ENCODE measurements around the gene SF3A2.

The SF3A2 gene

DNA sequence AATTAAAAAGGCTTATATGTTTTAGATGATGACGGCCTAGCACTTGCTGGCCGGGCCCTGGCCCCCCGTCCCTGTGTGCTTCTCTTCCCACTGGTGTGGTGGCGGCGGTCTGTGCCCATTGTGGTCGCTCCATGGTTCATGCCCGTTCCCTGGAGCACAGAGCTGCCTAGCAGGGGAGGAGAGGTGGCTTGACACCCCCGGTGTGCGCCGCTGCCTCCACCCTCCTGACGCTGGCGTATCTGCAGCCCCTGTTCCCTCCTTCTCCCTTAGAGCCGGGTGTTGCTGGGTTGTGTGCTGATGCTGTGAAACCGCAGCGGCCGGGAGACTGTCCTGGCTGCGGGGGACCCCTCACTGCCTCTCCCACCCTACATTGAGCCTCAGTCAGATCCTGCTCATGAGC, 43.8 kb upstream of the SF3A2 start:
- no peak overlapping the region for H3K4me3 ChIP-seq (replicated peaks; ENCODE audit: low read depth, low read length)

GRCh38 chr19:2193807-2194206, 42.8 kb upstream of the SF3A2 start:
- no peak overlapping the region for H3K4me3 ChIP-seq (replicated peaks; ENCODE audit: low read depth, low read length)
- no peak for DNase-seq (ENCODE audit: extremely low read depth, low read depth)
- TF ChIP-seq, protein P1, sequence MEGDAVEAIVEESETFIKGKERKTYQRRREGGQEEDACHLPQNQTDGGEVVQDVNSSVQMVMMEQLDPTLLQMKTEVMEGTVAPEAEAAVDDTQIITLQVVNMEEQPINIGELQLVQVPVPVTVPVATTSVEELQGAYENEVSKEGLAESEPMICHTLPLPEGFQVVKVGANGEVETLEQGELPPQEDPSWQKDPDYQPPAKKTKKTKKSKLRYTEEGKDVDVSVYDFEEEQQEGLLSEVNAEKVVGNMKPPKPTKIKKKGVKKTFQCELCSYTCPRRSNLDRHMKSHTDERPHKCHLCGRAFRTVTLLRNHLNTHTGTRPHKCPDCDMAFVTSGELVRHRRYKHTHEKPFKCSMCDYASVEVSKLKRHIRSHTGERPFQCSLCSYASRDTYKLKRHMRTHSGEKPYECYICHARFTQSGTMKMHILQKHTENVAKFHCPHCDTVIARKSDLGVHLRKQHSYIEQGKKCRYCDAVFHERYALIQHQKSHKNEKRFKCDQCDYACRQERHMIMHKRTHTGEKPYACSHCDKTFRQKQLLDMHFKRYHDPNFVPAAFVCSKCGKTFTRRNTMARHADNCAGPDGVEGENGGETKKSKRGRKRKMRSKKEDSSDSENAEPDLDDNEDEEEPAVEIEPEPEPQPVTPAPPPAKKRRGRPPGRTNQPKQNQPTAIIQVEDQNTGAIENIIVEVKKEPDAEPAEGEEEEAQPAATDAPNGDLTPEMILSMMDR (IDR thresholded peaks at IDR 0.05; ENCODE audit: low read depth, low read length, missing control alignments), result no peak

More for the DNA sequence above, 43.8 kb upstream of the SF3A2 start:
- DNase-seq (ENCODE audit: extremely low read depth, low read depth), result no peak
- TF ChIP-seq, protein P1 (IDR thresholded peaks at IDR 0.05; ENCODE audit: low read depth, low read length, missing control alignments), result no peak

DNA sequence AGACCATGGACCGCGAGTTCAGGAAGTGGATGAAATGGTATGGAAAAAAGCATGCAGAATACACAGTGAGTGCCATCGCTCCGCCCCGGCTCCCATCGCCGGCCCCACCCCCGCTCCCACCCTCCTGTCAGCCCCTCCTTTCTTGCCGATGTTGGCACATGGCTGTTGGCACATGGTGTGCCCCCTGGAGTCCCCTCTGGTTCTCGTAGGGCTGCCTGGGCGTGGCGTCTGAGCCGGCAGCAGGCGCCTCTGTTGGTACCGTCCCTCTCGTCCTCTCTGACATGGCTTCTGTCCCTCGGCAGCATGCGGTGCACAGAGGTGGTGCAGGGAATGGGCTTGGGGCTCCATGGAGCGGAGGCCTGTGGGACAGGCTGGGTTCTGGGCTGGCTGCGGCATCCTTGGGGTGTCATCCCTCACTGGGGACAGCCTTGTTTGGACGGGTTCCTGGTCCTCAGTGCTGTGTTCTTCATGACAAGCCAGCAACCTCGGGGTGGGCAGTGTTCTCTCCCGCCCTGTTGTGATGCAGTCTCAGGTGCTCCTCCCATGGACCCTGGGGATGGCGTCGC, 42.0 kb upstream of the SF3A2 start:
- DNase-seq (ENCODE audit: extremely low read depth, low read depth), result no peak
- TF ChIP-seq, protein P1 (IDR thresholded peaks at IDR 0.05; ENCODE audit: low read depth, low read length, missing control alignments), result no peak
- H3K4me3 ChIP-seq (replicated peaks; ENCODE audit: low read depth, low read length), result no peak overlapping the region

- TF ChIP-seq, protein P1 (IDR thresholded peaks at IDR 0.05; ENCODE audit: low read depth, low read length, missing control alignments), result no peak
- DNase-seq (ENCODE audit: extremely low read depth, low read depth), result no peak
- H3K4me3 ChIP-seq (replicated peaks; ENCODE audit: low read depth, low read length), result no peak overlapping the region
Observed at GRCh38 chr19:2195361-2195760, 41.3 kb upstream of the SF3A2 start.

- no peak for DNase-seq (ENCODE audit: extremely low read depth, low read depth)
- no peak overlapping the region for H3K4me3 ChIP-seq (replicated peaks; ENCODE audit: low read depth, low read length)
- TF ChIP-seq, protein P1 (IDR thresholded peaks at IDR 0.05; ENCODE audit: low read depth, low read length, missing control alignments), result no peak
Observed at GRCh38 chr19:2195914-2196313, 40.7 kb upstream of the SF3A2 start.

DNA sequence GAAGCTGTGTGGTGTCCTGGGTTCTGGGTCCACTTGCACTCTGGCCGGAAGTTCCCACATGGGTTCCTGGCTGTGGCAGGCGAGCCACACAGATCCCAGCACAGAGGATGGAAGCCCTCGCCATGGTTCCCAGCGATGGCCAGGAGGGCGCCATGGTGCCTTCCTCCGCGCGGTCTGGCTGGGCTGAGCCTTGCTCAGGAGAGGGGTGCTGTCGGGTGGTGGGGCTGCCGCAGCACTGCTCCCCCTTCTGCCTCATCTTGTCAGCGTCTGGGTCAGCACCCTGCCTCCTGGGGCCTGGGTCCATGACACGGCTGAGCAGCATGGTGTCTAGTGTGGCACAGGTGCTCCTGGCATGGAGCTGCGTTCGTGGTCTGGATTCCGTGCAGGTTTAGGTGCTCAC, 39.4 kb upstream of the SF3A2 start:
- no peak overlapping the region for H3K4me3 ChIP-seq (replicated peaks; ENCODE audit: low read depth, low read length)
- DNase-seq (ENCODE audit: extremely low read depth, low read depth), result no peak
- TF ChIP-seq, protein P1 (IDR thresholded peaks at IDR 0.05; ENCODE audit: low read depth, low read length, missing control alignments), result no peak

DNA sequence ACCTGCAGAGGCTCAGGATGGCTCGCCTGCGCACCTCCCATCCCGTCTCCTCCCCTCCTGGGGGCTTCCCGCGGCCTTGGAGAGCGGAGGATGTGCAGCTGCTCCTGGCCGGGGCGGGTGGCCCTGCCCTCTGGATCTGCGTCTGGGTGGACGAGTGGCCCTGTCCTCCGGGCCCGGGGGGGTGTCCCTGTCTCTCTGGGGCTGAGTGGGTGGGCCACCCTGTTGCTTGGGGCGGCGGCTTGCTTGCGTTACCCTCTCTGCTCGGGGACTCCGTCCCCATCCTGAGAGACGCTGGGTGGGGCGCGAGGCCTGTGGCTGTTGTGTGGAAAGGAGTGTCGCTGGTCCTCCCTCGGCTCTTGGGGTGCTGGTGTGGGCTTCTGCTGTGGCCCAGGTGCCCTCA, 38.3 kb upstream of the SF3A2 start:
- DNase-seq (ENCODE audit: extremely low read depth, low read depth), result no peak
- H3K4me3 ChIP-seq (replicated peaks; ENCODE audit: low read depth, low read length), result no peak overlapping the region
- TF ChIP-seq, protein P1 (IDR thresholded peaks at IDR 0.05; ENCODE audit: low read depth, low read length, missing control alignments), result no peak
